ENCODE data around the gene KIF1B.
A peak's percentile ranks its signal among the peaks of the same experiment; 100 is the strongest.
"Not testable (repeated sequence)": the region's sequence is repeated elsewhere in the genome, so short reads cannot be mapped to it uniquely, and the experiment has no call there.

Gene KIF1B

GRCh38 chr1:10398278-10398733 lies 187.9 kb downstream of the KIF1B start:
- ATAC-seq (replicated peaks; ENCODE audit: extremely low read depth, poor library complexity, severe bottlenecking) (no peak), DNase-seq (ENCODE audit: low spot score in 2 of 2) (peak in 1 of 2 donors; percentile 10)
- no peaks in the 10 kb centered on the region for H3K27me3 Mint-ChIP-seq
- H3K4me1 Mint-ChIP-seq = peaks cover 11% of the 10 kb centered on the region
- H3K36me3 Mint-ChIP-seq (ENCODE audit: insufficient read depth) = peaks cover 12% of the 10 kb centered on the region
- no peaks in the 10 kb centered on the region for H3K9me3 Mint-ChIP-seq
- peak overlapping the region; percentile 61 for H3K27ac Mint-ChIP-seq (ENCODE audit: low read depth)
- H3K4me3 Mint-ChIP-seq = peak overlapping the region; percentile 90

GRCh38 chr1:10398734-10399443 lies 188.5 kb downstream of the KIF1B start, which contains the start of gene PGD:
Gene PGD, plus strand, starts transcription at chr1:10399064. Its CDS starts 54 bp downstream, at chr1:10399118.
- Mint-ChIP-seq H3K27ac (ENCODE audit: low read depth) (peak within 1 kb of the TSS; percentile 61), H3K4me3 (peak within 1 kb of the TSS; percentile 90), H3K27me3 (no peaks in the 10 kb centered on the region), H3K9me3 (no peaks in the 10 kb centered on the region), H3K36me3 (ENCODE audit: insufficient read depth) (peaks cover 18% of the 10 kb centered on the region), H3K4me1 (peaks cover 11% of the 10 kb centered on the region)
- ATAC-seq (replicated peaks; ENCODE audit: extremely low read depth, poor library complexity, severe bottlenecking) = peak; percentile 99
- peak; percentile 91 to 94 for DNase-seq (ENCODE audit: low spot score in 2 of 2)

DNA sequence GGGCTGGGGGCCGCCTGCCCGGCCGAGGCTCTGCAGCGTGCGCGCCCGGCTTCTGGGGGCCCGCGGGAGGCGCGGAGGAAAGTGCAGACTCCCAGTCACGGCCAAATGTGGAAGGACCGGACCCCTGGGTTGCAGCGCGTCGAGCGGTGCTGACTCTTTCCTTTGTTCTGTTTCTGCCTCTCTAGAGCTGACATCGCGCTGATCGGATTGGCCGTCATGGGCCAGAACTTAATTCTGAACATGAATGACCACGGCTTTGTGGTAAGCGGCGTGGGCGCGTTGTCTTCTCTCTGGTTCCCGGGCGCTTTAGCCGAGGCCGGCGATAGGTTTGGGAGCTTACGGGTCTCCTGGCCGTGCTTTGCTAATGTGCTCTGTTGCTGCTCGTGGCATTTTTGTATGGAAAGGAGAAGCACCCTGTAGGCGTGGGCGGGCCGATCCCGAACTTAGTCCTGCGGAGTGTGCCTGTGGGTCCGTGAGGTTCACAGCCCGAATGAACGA lies 189.1 kb downstream of the KIF1B start:
- Mint-ChIP-seq H3K27ac (ENCODE audit: low read depth) (no peak overlapping the region), H3K4me3 (peak overlapping the region; percentile 90), H3K4me1 (peaks cover 11% of the 10 kb centered on the region), H3K27me3 (no peaks in the 10 kb centered on the region), H3K9me3 (no peaks in the 10 kb centered on the region), H3K36me3 (ENCODE audit: insufficient read depth) (peaks cover 17% of the 10 kb centered on the region)
- no peak for DNase-seq (ENCODE audit: low spot score in 2 of 2)
- ATAC-seq (replicated peaks; ENCODE audit: extremely low read depth, poor library complexity, severe bottlenecking) = no peak

DNA sequence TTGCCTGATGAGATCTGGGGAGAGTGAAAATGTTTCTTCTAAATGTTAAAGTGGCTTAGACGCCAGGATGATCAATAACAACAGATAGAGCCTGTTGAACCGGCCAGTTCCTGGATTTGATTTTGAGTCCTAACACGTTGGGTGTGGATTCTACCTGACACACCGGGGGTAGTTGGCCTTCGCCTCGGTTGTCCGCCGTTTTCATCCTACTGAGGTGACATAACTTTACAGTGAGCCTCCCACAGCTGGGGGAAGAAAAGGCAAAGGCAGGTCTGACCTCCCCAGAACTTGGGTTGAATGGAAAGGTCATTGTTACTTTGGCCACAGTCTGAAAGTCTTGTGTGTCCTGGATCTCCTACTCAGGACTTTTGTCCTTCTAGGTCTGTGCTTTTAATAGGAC lies 189.6 kb downstream of the KIF1B start:
- ATAC-seq (replicated peaks; ENCODE audit: extremely low read depth, poor library complexity, severe bottlenecking) (no peak), DNase-seq (ENCODE audit: low spot score in 2 of 2) (no peak)
- Mint-ChIP-seq H3K9me3 (no peaks in the 10 kb centered on the region), H3K27me3 (no peaks in the 10 kb centered on the region), H3K27ac (ENCODE audit: low read depth) (no peak overlapping the region), H3K4me1 (peaks cover 11% of the 10 kb centered on the region), H3K36me3 (ENCODE audit: insufficient read depth) (peaks cover 17% of the 10 kb centered on the region), H3K4me3 (peak overlapping the region; percentile 90)

DNA sequence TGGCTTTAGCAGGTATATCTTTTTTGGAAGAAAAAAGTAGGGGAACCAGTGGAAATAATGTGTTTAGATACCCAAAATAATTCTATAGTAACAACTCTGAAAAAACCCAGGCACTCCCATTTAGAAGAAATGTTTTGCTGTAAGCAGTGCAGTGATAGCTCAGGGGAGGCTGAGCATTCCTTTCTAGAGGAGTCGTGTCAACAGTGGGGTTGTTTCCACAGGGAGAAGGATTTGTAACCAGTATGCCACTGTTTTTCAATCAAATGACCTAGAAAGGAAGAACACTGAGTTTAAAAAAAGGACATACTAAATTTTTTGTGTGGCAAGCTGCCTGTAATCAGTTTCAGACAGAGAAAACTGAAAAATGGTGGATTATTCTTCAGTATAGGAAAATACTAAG lies 190.9 kb downstream of the KIF1B start:
- DNase-seq (ENCODE audit: low spot score in 2 of 2) (no peak), ATAC-seq (replicated peaks; ENCODE audit: extremely low read depth, poor library complexity, severe bottlenecking) (no peak)
- Mint-ChIP-seq H3K9me3 (no peaks in the 10 kb centered on the region), H3K4me3 (no peak overlapping the region), H3K27me3 (no peaks in the 10 kb centered on the region), H3K4me1 (peaks cover 11% of the 10 kb centered on the region), H3K27ac (ENCODE audit: low read depth) (no peak overlapping the region), H3K36me3 (ENCODE audit: insufficient read depth) (peaks cover 19% of the 10 kb centered on the region)

- peaks cover 11% of the 10 kb centered on the region for H3K4me1 Mint-ChIP-seq
- H3K27me3 Mint-ChIP-seq = no peaks in the 10 kb centered on the region
- no peak for ATAC-seq (replicated peaks; ENCODE audit: extremely low read depth, poor library complexity, severe bottlenecking)
- no peaks in the 10 kb centered on the region for H3K9me3 Mint-ChIP-seq
- no peak for DNase-seq (ENCODE audit: low spot score in 2 of 2)
- no peak overlapping the region for H3K27ac Mint-ChIP-seq (ENCODE audit: low read depth)
- H3K36me3 Mint-ChIP-seq (ENCODE audit: insufficient read depth) = peaks cover 27% of the 10 kb centered on the region
- H3K4me3 Mint-ChIP-seq = no peak overlapping the region
Observed at GRCh38 chr1:10402729-10403274, 192.4 kb downstream of the KIF1B start.

DNA sequence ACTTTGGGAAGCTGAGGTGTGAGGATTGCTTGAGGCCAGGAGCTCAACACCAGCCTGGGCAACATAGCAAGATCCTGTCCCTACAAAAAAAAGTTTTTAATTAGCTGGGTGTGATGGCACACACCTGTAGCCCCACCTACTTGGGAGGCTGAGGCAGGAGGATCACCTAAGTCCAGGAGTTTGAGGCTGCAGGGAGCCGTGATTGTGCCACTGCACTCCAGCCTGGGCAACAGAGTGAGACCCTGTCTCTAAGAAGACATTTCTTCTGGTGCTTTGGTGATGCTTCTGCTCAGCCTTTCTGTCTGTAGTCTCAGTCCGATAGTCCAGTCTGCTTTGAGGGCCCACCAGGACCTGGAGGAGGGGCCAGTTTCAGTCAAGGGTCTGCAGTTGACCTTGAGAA lies 196.8 kb downstream of the KIF1B start:
- no peak overlapping the region for H3K27ac Mint-ChIP-seq (ENCODE audit: low read depth)
- H3K9me3 Mint-ChIP-seq = no peaks in the 10 kb centered on the region
- ATAC-seq (replicated peaks; ENCODE audit: extremely low read depth, poor library complexity, severe bottlenecking) = no peak

GRCh38 chr1:10415211-10415930 lies 205.0 kb downstream of the KIF1B start:
- Mint-ChIP-seq H3K27me3 (no peaks in the 10 kb centered on the region), H3K4me3 (no peak overlapping the region), H3K36me3 (ENCODE audit: insufficient read depth) (peaks cover 51% of the 10 kb centered on the region), H3K27ac (ENCODE audit: low read depth) (peak overlapping the region; percentile 55), H3K9me3 (no peaks in the 10 kb centered on the region), H3K4me1 (no peaks in the 10 kb centered on the region)
- ATAC-seq (replicated peaks; ENCODE audit: extremely low read depth, poor library complexity, severe bottlenecking) (no peak), DNase-seq (ENCODE audit: low spot score in 2 of 2) (no peak)

More for the DNA sequence above, 196.8 kb downstream of the KIF1B start:
- Mint-ChIP-seq H3K4me1 (no peaks in the 10 kb centered on the region), H3K4me3 (no peak overlapping the region), H3K36me3 (ENCODE audit: insufficient read depth) (peaks cover 36% of the 10 kb centered on the region), H3K27me3 (no peaks in the 10 kb centered on the region)
- DNase-seq (ENCODE audit: low spot score in 2 of 2) = no peak

- peaks cover 52% of the 10 kb centered on the region for H3K36me3 Mint-ChIP-seq (ENCODE audit: insufficient read depth)
- H3K4me1 Mint-ChIP-seq; H3K27me3 Mint-ChIP-seq; H3K4me3 Mint-ChIP-seq; ATAC-seq (replicated peaks; ENCODE audit: extremely low read depth, poor library complexity, severe bottlenecking); H3K27ac Mint-ChIP-seq (ENCODE audit: low read depth); DNase-seq (ENCODE audit: low spot score in 2 of 2); H3K9me3 Mint-ChIP-seq: not testable (repeated sequence)
Observed at GRCh38 chr1:10415967-10416366, 205.6 kb downstream of the KIF1B start.

DNA sequence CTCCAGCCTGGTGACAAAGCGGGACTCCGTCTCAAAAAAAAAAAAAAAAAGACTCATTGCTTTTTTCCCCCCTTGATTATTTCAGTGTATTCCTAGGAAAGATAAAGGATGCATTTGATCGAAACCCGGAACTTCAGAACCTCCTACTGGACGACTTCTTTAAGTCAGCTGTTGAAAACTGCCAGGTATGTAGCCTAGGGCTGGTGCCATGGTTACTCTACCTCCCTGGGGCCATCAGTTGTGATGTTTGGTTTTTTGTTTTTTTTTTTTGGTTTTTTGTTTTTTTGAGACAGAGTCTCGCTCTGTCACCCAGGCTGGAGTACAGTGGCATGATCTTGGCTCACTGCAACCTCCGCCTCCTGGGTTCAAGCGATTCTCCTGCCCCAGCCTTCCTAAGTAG lies 208.4 kb downstream of the KIF1B start:
- H3K36me3 Mint-ChIP-seq (ENCODE audit: insufficient read depth) = peaks cover 36% of the 10 kb centered on the region
- DNase-seq (ENCODE audit: low spot score in 2 of 2); H3K4me1 Mint-ChIP-seq; H3K4me3 Mint-ChIP-seq; H3K27me3 Mint-ChIP-seq; H3K9me3 Mint-ChIP-seq; H3K27ac Mint-ChIP-seq (ENCODE audit: low read depth); ATAC-seq (replicated peaks; ENCODE audit: extremely low read depth, poor library complexity, severe bottlenecking): not testable (repeated sequence)

- H3K27ac Mint-ChIP-seq (ENCODE audit: low read depth) = no peak overlapping the region
- ATAC-seq (replicated peaks; ENCODE audit: extremely low read depth, poor library complexity, severe bottlenecking) (no peak), DNase-seq (ENCODE audit: low spot score in 2 of 2) (no peak)
- H3K4me3 Mint-ChIP-seq = no peak overlapping the region
- peaks cover 33% of the 10 kb centered on the region for H3K36me3 Mint-ChIP-seq (ENCODE audit: insufficient read depth)
- no peaks in the 10 kb centered on the region for H3K9me3 Mint-ChIP-seq
- no peaks in the 10 kb centered on the region for H3K27me3 Mint-ChIP-seq
- no peaks in the 10 kb centered on the region for H3K4me1 Mint-ChIP-seq
Observed at GRCh38 chr1:10419351-10419750, 209.0 kb downstream of the KIF1B start.

DNA sequence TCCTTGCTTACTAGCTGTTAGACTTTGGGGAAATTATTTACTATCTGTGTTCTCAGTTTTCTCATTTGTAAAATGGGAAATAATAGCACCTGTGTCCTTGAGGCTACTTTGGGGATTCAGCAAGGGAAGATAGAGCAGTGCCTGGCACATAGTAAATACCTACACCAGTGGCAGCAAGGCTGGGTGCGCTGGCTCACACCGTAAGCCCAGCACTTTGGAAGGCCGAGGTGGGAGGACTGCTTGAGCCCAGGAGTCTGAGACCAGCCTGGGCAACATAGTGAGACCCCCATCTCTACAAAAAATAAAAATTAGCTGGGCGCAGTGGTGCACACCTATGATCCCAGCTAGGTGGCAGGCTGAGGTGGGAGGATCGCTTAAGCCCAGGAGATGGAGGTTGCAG lies 211.3 kb downstream of the KIF1B start:
- DNase-seq (ENCODE audit: low spot score in 2 of 2) (no peak), ATAC-seq (replicated peaks; ENCODE audit: extremely low read depth, poor library complexity, severe bottlenecking) (no peak)
- no peaks in the 10 kb centered on the region for H3K27me3 Mint-ChIP-seq
- peaks cover 29% of the 10 kb centered on the region for H3K36me3 Mint-ChIP-seq (ENCODE audit: insufficient read depth)
- H3K4me1 Mint-ChIP-seq = no peaks in the 10 kb centered on the region
- H3K4me3 Mint-ChIP-seq = no peak overlapping the region
- H3K9me3 Mint-ChIP-seq = no peaks in the 10 kb centered on the region
- H3K27ac Mint-ChIP-seq (ENCODE audit: low read depth) = no peak overlapping the region
